Trophoblast cell (in vitro differentiated cells and primary cell): Measurements from ENCODE around the gene TREML1.
A peak's percentile ranks its signal among the peaks of the same experiment; 100 is the strongest.

ENCODE experiments used
- DNase-seq, 2 donors: peaks; one replicate each; pipeline ENCODE4 v3.0.0-alpha.2; 2016
- H2AFZ ChIP-seq: 2 replicates; pipeline ENCODE4 v1.6.1; 2013; ENCODE audit warnings: low read length, moderate library complexity, mild to moderate bottlenecking; ENCODE audit not compliant: insufficient read depth, poor library complexity
- H2AK5ac ChIP-seq: 2 replicates; pipeline ENCODE4 v1.6.1; 2013; ENCODE audit warnings: mild to moderate bottlenecking, low read length
- H2BK120ac ChIP-seq: 2 replicates; pipeline ENCODE4 v1.6.1; 2013; ENCODE audit warnings: low read length, mild to moderate bottlenecking, moderate library complexity; ENCODE audit not compliant: insufficient read depth, poor library complexity
- H2BK12ac ChIP-seq: 2 replicates; pipeline ENCODE4 v1.6.1; 2013; ENCODE audit warnings: mild to moderate bottlenecking, low read length, moderate library complexity
- H2BK5ac ChIP-seq: 2 replicates; pipeline ENCODE4 v1.6.1; 2013; ENCODE audit warnings: low read length, low read depth, moderate library complexity, mild to moderate bottlenecking; ENCODE audit not compliant: poor library complexity
- H3K14ac ChIP-seq: 2 replicates; pipeline ENCODE4 v1.6.1; 2013; ENCODE audit warnings: mild to moderate bottlenecking, low read length
- H3K18ac ChIP-seq: 2 replicates; pipeline ENCODE4 v1.6.1; 2013; ENCODE audit warnings: mild to moderate bottlenecking, low read length
- H3K23ac ChIP-seq: 2 replicates; pipeline ENCODE4 v1.6.1; 2013; ENCODE audit warnings: low read length
- H3K27ac ChIP-seq: 2 replicates; pipeline ENCODE4 v1.5.1; 2013; ENCODE audit warnings: low read depth, mild to moderate bottlenecking, inconsistent platforms, low read length, moderate library complexity
- H3K27me3 ChIP-seq: 2 replicates; pipeline ENCODE4 v1.6.1; 2013; ENCODE audit warnings: inconsistent platforms, mild to moderate bottlenecking, low read length, moderate library complexity; ENCODE audit not compliant: insufficient read depth
- H3K36me3 ChIP-seq, 2 experiments: 1 replicate in 1 of 2; 2 replicates in 1 of 2; pipeline ENCODE4 v1.6.1; 2013; ENCODE audit warnings: low read length in 2 of 2, mild to moderate bottlenecking in 2 of 2, moderate library complexity in 1 of 2; ENCODE audit not compliant: insufficient read depth in 2 of 2, control insufficient read depth in 1 of 2
- H3K4ac ChIP-seq: 2 replicates; pipeline ENCODE4 v1.6.1; 2013; ENCODE audit warnings: low read depth, mild to moderate bottlenecking, low read length, moderate library complexity
- H3K4me1 ChIP-seq, 2 experiments: 1 replicate in 1 of 2; 2 replicates in 1 of 2; pipeline ENCODE4 v1.6.1; 2013; ENCODE audit warnings: low read length in 2 of 2, mild to moderate bottlenecking in 2 of 2, moderate library complexity in 1 of 2; ENCODE audit not compliant: insufficient read depth in 2 of 2, control insufficient read depth in 1 of 2
- H3K4me2 ChIP-seq: 2 replicates; pipeline ENCODE4 v1.6.1; 2013; ENCODE audit warnings: inconsistent platforms, mild to moderate bottlenecking, low read length, moderate library complexity
- H3K4me3 ChIP-seq: 2 replicates; pipeline ENCODE4 v1.5.1; 2013; ENCODE audit warnings: mild to moderate bottlenecking, low read depth, low read length, inconsistent platforms
- H3K79me1 ChIP-seq: one replicate; pipeline ENCODE4 v1.6.1; 2013; ENCODE audit warnings: low read length
- H3K79me2 ChIP-seq: 2 replicates; pipeline ENCODE4 v1.6.1; 2013; ENCODE audit warnings: low read length, mild to moderate bottlenecking; ENCODE audit not compliant: control insufficient read depth, insufficient read depth, poor library complexity
- H3K9ac ChIP-seq: 2 replicates; pipeline ENCODE4 v1.6.1; 2013; ENCODE audit warnings: mild to moderate bottlenecking, low read length
- H3K9me3 ChIP-seq: 2 replicates; pipeline ENCODE4 v1.6.1; 2013; ENCODE audit warnings: low read depth, mild to moderate bottlenecking, control low read depth, inconsistent platforms, low read length; ENCODE audit not compliant: insufficient read depth
- H4K12ac ChIP-seq: 2 replicates; pipeline ENCODE4 v1.6.1; 2013; ENCODE audit warnings: low read depth, mild to moderate bottlenecking, low read length, moderate library complexity
- H4K8ac ChIP-seq: 2 replicates; pipeline ENCODE4 v1.6.1; 2013; ENCODE audit warnings: low read depth, mild to moderate bottlenecking, low read length, moderate library complexity
- H4K91ac ChIP-seq: one replicate; pipeline ENCODE4 v1.6.1; 2013; ENCODE audit warnings: low read depth, mild to moderate bottlenecking, low read length, moderate library complexity
- WGBS: extraction: QIAGEN DNeasy Blood & Tissue Kit; methylation state at CpG from one replicate; pipeline ENCODE4 v1.1.7; 2013; ENCODE audit warnings: missing lambda C conversion rate; ENCODE audit not compliant: insufficient read length, insufficient coverage; ENCODE audit errors: extremely low coverage; 5-methylcytosine and 5-hydroxymethylcytosine counted together

The TREML1 gene

GRCh38 chr6:41100871-41101287 lies 53.3 kb downstream of the TREML1 start:
- Histone ChIP-seq H3K4me3 (no peak overlapping the region), H2BK5ac (no peak overlapping the region), H3K4ac (no peak overlapping the region), H4K12ac (no peak overlapping the region), H4K8ac (no peak overlapping the region), H3K79me2 (no peaks in the 10 kb centered on the region), H2AK5ac (no peak overlapping the region), H3K27me3 (no peaks in the 10 kb centered on the region), H3K9me3 (no peaks in the 10 kb centered on the region), H2BK12ac (no peak overlapping the region), H3K18ac (no peak overlapping the region), H3K4me2 (no peak overlapping the region), H4K91ac (no peak overlapping the region), H3K9ac (no peak overlapping the region), H2BK120ac (no peak overlapping the region), H3K4me1 (no peaks in the 10 kb centered on the region), H3K23ac (no peak overlapping the region), H3K36me3 (peaks cover 10 to 37% of the 10 kb centered on the region in 2 experiments), H3K14ac (no peak overlapping the region), H2AFZ (no peak overlapping the region), H3K27ac (no peak overlapping the region), H3K79me1 (no peaks in the 10 kb centered on the region)
- peak; percentile 6 to 29 for DNase-seq
- WGBS, result no CpG with 5 or more reads among the region's 42 CpGs
